Glutamatergic neuron (in vitro differentiated cells): Measurements from ENCODE around the gene EME2. TPM values are rescaled to one million over a fixed set of nuclear protein-coding genes. Genes with fewer than 3 reads are reported as not detected.
A peak's percentile ranks its signal among the peaks of the same experiment; 100 is the strongest.

ENCODE experiments used
- DNase-seq: peaks from one replicate; pipeline ENCODE4 v3.0.0; 2022
- H3K27ac Mint-ChIP-seq: one replicate; pipeline ENCODE4 v1.8.0; 2020; ENCODE audit warnings: mild to moderate bottlenecking, mixed read lengths, inconsistent platforms; ENCODE audit not compliant: unreplicated experiment
- H3K27me3 Mint-ChIP-seq: one replicate; pipeline ENCODE4 v1.8.0; 2020; ENCODE audit warnings: mild to moderate bottlenecking, moderate library complexity, mixed read lengths, inconsistent platforms; ENCODE audit not compliant: unreplicated experiment
- H3K36me3 Mint-ChIP-seq: one replicate; pipeline ENCODE4 v1.8.0; 2020; ENCODE audit warnings: mild to moderate bottlenecking, mixed read lengths, inconsistent platforms; ENCODE audit not compliant: unreplicated experiment
- H3K4me1 Mint-ChIP-seq: one replicate; pipeline ENCODE4 v1.8.0; 2020; ENCODE audit warnings: mild to moderate bottlenecking, low read depth, mixed read lengths, inconsistent platforms; ENCODE audit not compliant: unreplicated experiment
- H3K4me3 Mint-ChIP-seq: one replicate; pipeline ENCODE4 v1.8.0; 2020; ENCODE audit warnings: mild to moderate bottlenecking, mixed read lengths, inconsistent platforms; ENCODE audit not compliant: unreplicated experiment
- H3K9me3 Mint-ChIP-seq: one replicate; pipeline ENCODE4 v1.8.0; 2020; ENCODE audit warnings: mild to moderate bottlenecking, moderate library complexity, mixed read lengths, inconsistent platforms; ENCODE audit not compliant: unreplicated experiment
- long read RNA-seq: library from polyadenylated mRNA; unstranded; transcript quantifications from one replicate; pipeline ENCODE4 v2.0.0, GENCODE V29; 2020; ENCODE audit not compliant: unreplicated experiment
- total RNA-seq: library from RNA; stranded (reverse); fragmentation: NEBNext Ultra II Directional; extraction: Animal tissue kit (Norgen Biotek cat#: 25700); gene quantifications from one replicate; pipeline ENCODE4 v1.2.1, GENCODE V29; 2021; ENCODE audit not compliant: unreplicated experiment
- TF ChIP-seq, protein P1 (sequence below): fragments of 200-600 bp; sonication (generic); IDR thresholded peaks from one replicate; pipeline ENCODE4 v1.5.0; 2021; ENCODE audit not compliant: partially characterized antibody, unreplicated experiment

EME2 gene, protein sequence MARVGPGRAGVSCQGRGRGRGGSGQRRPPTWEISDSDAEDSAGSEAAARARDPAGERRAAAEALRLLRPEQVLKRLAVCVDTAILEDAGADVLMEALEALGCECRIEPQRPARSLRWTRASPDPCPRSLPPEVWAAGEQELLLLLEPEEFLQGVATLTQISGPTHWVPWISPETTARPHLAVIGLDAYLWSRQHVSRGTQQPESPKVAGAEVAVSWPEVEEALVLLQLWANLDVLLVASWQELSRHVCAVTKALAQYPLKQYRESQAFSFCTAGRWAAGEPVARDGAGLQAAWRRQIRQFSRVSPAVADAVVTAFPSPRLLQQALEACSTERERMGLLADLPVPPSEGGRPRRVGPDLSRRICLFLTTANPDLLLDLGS
- total RNA-seq: 68.7 TPM
- long read RNA-seq, partial matches to known transcripts: 0 of 6 reads
- long read RNA-seq, other reads (novel, unspliced or antisense): 6 of 6 reads

DNA sequence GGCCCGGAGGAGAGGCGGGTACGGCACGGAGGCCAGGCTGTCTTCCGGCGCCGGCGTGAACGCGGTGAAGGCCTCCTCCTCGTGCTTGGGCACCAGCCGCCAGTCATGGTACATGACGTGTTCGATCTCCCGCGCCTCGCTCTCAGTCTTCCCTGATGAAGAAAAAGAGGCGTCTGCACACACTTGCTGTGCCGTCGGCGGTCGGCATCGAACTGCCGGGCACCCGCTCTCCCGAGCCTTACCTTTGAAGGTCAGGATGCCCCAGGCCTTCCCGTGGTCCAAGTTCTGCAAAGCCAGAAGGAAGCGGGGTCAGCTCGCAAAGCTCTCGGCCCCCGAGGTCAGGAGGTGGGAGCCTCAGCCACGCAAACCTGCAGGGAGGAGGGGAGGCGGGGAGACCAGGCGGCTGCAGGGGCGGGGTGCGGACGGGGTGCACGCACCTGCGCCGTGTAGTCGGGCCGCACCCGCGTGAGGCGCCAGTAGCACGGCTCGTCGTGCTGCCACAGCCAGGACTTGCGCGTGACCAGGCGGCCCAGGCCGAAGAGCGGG lies at the start of gene EME2:
Gene EME2 (plus strand): TSS at position 449 of the 546 bp plus-strand sequence. CDS start 418 bp downstream, outside the sequence.
- TF ChIP-seq, protein P1, sequence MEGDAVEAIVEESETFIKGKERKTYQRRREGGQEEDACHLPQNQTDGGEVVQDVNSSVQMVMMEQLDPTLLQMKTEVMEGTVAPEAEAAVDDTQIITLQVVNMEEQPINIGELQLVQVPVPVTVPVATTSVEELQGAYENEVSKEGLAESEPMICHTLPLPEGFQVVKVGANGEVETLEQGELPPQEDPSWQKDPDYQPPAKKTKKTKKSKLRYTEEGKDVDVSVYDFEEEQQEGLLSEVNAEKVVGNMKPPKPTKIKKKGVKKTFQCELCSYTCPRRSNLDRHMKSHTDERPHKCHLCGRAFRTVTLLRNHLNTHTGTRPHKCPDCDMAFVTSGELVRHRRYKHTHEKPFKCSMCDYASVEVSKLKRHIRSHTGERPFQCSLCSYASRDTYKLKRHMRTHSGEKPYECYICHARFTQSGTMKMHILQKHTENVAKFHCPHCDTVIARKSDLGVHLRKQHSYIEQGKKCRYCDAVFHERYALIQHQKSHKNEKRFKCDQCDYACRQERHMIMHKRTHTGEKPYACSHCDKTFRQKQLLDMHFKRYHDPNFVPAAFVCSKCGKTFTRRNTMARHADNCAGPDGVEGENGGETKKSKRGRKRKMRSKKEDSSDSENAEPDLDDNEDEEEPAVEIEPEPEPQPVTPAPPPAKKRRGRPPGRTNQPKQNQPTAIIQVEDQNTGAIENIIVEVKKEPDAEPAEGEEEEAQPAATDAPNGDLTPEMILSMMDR: no peak
- peak within 1 kb of the TSS; percentile 96 for H3K27ac Mint-ChIP-seq
- peaks cover 15% of the 10 kb centered on the region for H3K27me3 Mint-ChIP-seq
- H3K4me3 Mint-ChIP-seq: peak within 1 kb of the TSS; percentile 99
- H3K4me1 Mint-ChIP-seq: peaks cover 11% of the 10 kb centered on the region
- H3K36me3 Mint-ChIP-seq: no peaks in the 10 kb centered on the region
- peak; percentile 55 for DNase-seq
- H3K9me3 Mint-ChIP-seq: peaks cover 21% of the 10 kb centered on the region

DNA sequence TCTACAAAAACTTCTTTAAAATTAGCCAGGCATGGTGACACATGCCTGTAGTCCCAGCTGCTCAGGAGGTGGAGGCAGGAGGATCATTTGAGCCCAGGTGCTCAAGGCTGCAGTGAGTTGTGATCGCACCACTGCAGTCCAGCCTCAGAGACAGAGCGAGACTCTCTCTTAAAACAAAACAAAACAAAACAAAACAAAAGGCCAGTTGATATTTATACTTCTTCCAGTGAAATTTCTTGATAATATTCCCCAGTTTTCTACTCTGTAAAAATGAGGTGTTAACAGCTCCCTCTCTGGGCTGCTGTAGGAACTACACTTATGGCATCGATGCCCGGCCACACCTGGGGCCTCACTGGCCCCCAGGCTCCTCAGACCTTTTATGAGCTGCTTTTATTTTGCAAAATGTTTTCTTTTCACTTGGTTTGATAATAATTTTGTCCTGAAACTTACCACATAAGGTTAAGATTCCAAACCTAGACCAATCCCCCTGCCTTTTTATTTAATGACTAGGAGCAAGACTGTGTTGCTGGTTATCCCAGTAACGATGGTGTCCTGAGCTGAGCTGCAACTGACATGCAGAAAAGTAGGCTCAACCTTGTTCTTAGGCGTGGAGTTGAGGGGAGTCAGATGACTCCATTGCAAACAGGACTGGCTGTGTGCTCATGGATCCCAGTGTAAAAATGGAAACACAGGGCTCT lies 49.0 kb upstream of the EME2 start:
- H3K36me3 Mint-ChIP-seq: peaks cover 8% of the 10 kb centered on the region
- H3K4me1 Mint-ChIP-seq: peaks cover 11% of the 10 kb centered on the region
- H3K4me3 Mint-ChIP-seq: peak overlapping the region; percentile 14
- DNase-seq: peak; percentile 62
- peaks cover 5% of the 10 kb centered on the region for H3K9me3 Mint-ChIP-seq
- TF ChIP-seq, protein P1: peak; percentile 88
- peaks cover 12% of the 10 kb centered on the region for H3K27me3 Mint-ChIP-seq
- H3K27ac Mint-ChIP-seq: peak overlapping the region; percentile 49

DNA sequence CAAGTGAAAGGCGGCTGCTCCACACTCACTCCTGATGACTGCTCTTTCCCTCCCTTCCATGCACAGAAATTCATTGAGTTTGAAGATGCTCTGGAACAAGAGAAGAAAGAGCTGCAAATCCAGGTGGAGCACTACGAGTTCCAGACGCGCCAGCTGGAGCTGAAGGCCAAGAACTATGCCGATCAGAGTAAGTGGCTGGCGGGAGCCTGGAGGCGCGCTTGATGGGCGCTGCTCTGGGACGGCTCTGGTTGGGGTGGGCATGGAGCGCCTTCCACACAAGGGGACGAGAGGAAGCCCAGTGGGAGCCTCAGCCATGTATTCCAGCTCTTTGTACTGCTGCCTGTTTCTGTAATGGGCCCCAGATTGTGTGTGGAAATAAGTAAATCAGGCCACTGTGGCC lies 48.1 kb upstream of the EME2 start:
- peaks cover 6% of the 10 kb centered on the region for H3K9me3 Mint-ChIP-seq

DNA sequence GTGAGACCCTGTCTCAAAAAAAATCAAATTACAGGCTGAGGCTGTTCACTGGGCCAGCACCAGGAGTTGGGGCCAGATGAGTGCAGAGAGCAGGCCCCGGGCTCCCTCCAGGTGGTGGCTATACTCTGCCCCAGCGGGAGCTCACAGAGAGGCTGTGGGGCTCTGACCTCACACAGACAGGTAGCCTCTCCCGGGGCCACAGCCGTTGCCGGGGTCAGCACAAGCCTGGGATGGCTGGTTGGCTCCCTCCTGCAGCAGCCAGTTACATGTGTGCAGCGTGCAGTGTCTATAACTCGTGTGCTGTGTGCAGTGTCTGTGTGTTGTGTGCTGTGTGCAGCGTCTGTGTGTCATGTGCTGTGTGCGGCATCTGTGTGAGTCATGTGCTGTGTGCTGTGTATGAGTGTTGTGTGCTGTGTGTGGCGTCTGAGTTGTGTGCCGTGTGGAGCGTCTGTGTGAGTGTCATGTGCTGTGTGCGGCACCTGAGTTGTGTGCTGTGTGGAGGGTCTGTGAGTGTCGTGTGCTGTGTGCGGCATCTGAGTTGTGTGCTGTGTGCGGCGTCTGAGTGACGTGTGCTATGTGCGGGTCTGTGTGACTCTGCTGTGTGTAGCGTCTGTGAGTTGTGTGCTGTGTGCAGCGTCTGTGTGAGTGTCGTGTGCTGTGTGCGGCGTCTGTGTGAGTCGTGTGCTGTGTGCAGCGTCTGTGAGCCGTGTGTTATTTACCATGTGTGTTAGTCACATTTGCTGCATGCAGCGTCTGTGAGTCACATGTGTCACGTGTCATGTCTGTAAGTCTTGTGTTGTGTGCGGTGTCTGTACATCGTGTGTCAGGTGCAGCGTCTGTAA lies 45.7 kb upstream of the EME2 start:
- DNase-seq: no peak
- TF ChIP-seq, protein P1: no peak
- Mint-ChIP-seq H3K4me1 (peaks cover 11% of the 10 kb centered on the region), H3K9me3 (peaks cover 6% of the 10 kb centered on the region), H3K4me3 (peak overlapping the region; percentile 60), H3K36me3 (peaks cover 8% of the 10 kb centered on the region), H3K27ac (peak overlapping the region; percentile 89), H3K27me3 (peaks cover 14% of the 10 kb centered on the region)

More for the DNA sequence above, 48.1 kb upstream of the EME2 start:
- Mint-ChIP-seq H3K27me3 (peaks cover 12% of the 10 kb centered on the region), H3K4me3 (no peak overlapping the region), H3K27ac (no peak overlapping the region), H3K36me3 (peaks cover 8% of the 10 kb centered on the region), H3K4me1 (peaks cover 11% of the 10 kb centered on the region)
- TF ChIP-seq, protein P1: no peak
- no peak for DNase-seq
